ENCODE data around the gene MAMDC2. TPM values are rescaled to one million over a fixed set of nuclear protein-coding genes. Genes with fewer than 3 reads are reported as not detected.
A peak's percentile ranks its signal among the peaks of the same experiment; 100 is the strongest.

The MAMDC2 gene
- polyA plus RNA-seq, 2 of the 4 experiments (the other 2 are of a cell fraction), result 0.30 to 0.34 TPM

DNA sequence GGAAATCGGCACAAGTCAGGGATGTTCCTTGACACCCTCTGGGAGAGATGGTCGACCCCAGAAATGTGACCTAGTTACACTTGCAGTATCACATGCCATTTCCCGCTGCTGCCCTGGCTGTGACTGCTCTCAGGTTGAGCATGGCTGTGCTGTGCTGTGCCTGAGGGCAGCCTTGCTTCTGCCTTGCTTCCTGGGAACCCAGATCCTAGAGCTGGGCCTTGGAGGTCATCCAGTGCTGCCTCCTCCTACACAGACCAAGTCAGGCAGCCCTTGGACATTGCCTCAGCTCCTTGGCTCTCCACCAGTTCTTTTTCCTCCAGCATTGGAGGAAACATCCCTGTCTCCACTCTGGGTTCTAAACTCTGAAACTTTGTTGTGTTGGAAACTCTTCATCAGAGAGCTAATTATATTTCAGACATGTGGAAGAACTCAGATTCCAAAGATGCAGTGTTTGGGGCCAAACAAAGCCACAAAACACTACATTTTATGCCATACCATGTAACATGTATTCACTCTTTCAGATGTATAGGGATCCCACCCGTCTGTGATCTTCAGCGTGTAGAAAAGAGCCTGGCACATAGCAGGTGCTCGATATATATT is 6.1 kb downstream of the MAMDC2 start:
- ChIA-PET POLR2A (no interaction called here), CTCF (no interaction called here)
- H3K4me3 ChIP-seq, result no peak overlapping the region
- ATAC-seq, result peak in 1 of 2 experiments; percentile 28; a peak in 1 of 6 replicates
- no peak for FAIRE-seq
- no peaks in the 10 kb centered on the region for H3K4me1 ChIP-seq
- no peak overlapping the region for H3K4me2 ChIP-seq
- no peak overlapping the region for H3K27ac ChIP-seq
- no peak for TF ChIP-seq MAFK (IDR thresholded peaks at IDR 0.05; ENCODE audit: partially characterized antibody)
- TF ChIP-seq TP53 (CRISPR knock-in tag; IDR thresholded peaks at IDR 0.05), result no peak
- no peak for TF ChIP-seq CEBPB (IDR thresholded peaks at IDR 0.05)
- no peak for TF ChIP-seq HMGXB4 (CRISPR knock-in tag; IDR thresholded peaks at IDR 0.05; ENCODE audit: borderline replicate concordance)
- TF ChIP-seq NR3C1 (IDR thresholded peaks at IDR 0.05), result no peak
- TF ChIP-seq HDAC2 (IDR thresholded peaks at IDR 0.05), result no peak
- no peak for TF ChIP-seq RFX5 (IDR thresholded peaks at IDR 0.05)
- DNase-seq (ENCODE audit: low read depth in 1 of 2, low spot score in 1 of 2), result no peak
- no peaks in the 10 kb centered on the region for H3K9me3 ChIP-seq
- 34% methylated on average over 5 of the region's 6 CpGs for WGBS (ENCODE audit: missing lambda C conversion rate)

DNA sequence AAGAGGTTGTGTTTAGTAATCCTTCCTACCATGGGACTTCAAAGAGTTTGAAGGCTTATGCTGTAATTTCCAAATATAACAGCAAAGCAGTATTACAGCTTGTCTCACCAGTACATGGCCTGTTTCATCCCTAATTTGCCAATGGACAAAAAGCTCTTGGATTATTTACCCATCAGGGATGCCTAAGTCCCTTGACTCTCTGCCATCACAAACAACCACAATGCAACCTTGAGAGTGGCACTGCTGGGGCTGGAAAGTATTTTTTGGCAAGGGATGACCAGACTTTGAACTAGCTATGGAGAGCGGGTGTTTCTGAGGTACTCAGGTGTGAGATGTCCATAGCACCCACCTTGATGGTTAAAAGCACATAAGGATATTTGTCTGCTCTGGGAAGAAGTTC is 9.1 kb downstream of the MAMDC2 start:
- CTCF ChIA-PET, result no interaction called here
- WGBS (ENCODE audit: missing lambda C conversion rate), result 50% methylated on average over 1 of the region's 1 CpG
- ATAC-seq, result no peak
- Histone ChIP-seq H3K27ac (no peak overlapping the region), H3K4me3 (no peak overlapping the region), H3K4me2 (no peak overlapping the region), H3K9me3 (no peaks in the 10 kb centered on the region), H3K4me1 (no peaks in the 10 kb centered on the region)
- no peak for TF ChIP-seq HEYL (CRISPR knock-in tag; IDR thresholded peaks at IDR 0.05)
- no peak for TF ChIP-seq ESRRA (IDR thresholded peaks at IDR 0.05; ENCODE audit: borderline replicate concordance, low read length)
- TF ChIP-seq FOXS1 (CRISPR knock-in tag; IDR thresholded peaks at IDR 0.05), result no peak
- TF ChIP-seq, protein P1, sequence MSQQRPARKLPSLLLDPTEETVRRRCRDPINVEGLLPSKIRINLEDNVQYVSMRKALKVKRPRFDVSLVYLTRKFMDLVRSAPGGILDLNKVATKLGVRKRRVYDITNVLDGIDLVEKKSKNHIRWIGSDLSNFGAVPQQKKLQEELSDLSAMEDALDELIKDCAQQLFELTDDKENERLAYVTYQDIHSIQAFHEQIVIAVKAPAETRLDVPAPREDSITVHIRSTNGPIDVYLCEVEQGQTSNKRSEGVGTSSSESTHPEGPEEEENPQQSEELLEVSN (IDR thresholded peaks at IDR 0.05; ENCODE audit: borderline replicate concordance, low read depth), result no peak
- no peak for TF ChIP-seq TFCP2L1 (CRISPR knock-in tag; IDR thresholded peaks at IDR 0.05)
- no peak for TF ChIP-seq CHD2 (IDR thresholded peaks at IDR 0.05; ENCODE audit: low read length, partially characterized antibody)
- no peak for TF ChIP-seq GATA3 (IDR thresholded peaks at IDR 0.05; ENCODE audit: borderline replicate concordance)
- TF ChIP-seq NFE2L2 (conservative IDR thresholded peaks at IDR 0.05; ENCODE audit: low read length), result no peak
- TF ChIP-seq CBX8 (IDR thresholded peaks at IDR 0.05), result no peak
- no peak for DNase-seq (ENCODE audit: low read depth in 1 of 2, low spot score in 1 of 2)
- FAIRE-seq, result no peak
- POLR2A ChIA-PET, result no interaction called here

GRCh38 chr9:70053864-70054263 is 10.2 kb downstream of the MAMDC2 start:
- Histone ChIP-seq H3K4me2 (no peak overlapping the region), H3K27ac (no peak overlapping the region), H3K9me3 (no peaks in the 10 kb centered on the region), H3K4me1 (no peaks in the 10 kb centered on the region), H3K4me3 (no peak overlapping the region)
- DNase-seq (ENCODE audit: low read depth in 1 of 2, low spot score in 1 of 2), result no peak
- no peak for FAIRE-seq
- ChIA-PET CTCF (no interaction called here), POLR2A (no interaction called here)
- WGBS (ENCODE audit: missing lambda C conversion rate), result 7% methylated on average over 2 of the region's 2 CpGs
- TF ChIP-seq EHF (CRISPR knock-in tag; IDR thresholded peaks at IDR 0.05) (no peak), GATA3 (IDR thresholded peaks at IDR 0.05; ENCODE audit: borderline replicate concordance) (no peak), MAFK (IDR thresholded peaks at IDR 0.05; ENCODE audit: partially characterized antibody) (no peak), FOSB (CRISPR knock-in tag; IDR thresholded peaks at IDR 0.05) (no peak), RNF2 (IDR thresholded peaks at IDR 0.05; ENCODE audit: borderline replicate concordance, low read depth) (no peak), JUNB (IDR thresholded peaks at IDR 0.05) (no peak), POLR2A (IDR thresholded peaks at IDR 0.05; ENCODE audit: low read length) (no peak), ZSCAN20 (CRISPR knock-in tag; IDR thresholded peaks at IDR 0.05) (no peak), KDM5A (IDR thresholded peaks at IDR 0.05) (no peak), RAD21 (conservative IDR thresholded peaks at IDR 0.05 in 1 of 2, IDR thresholded peaks at IDR 0.05 in 1 of 2) (no peak), RFX5 (IDR thresholded peaks at IDR 0.05) (no peak)
- TF ChIP-seq, protein P1 (IDR thresholded peaks at IDR 0.05; ENCODE audit: borderline replicate concordance, low read depth), result no peak
- TF ChIP-seq, protein P2, sequence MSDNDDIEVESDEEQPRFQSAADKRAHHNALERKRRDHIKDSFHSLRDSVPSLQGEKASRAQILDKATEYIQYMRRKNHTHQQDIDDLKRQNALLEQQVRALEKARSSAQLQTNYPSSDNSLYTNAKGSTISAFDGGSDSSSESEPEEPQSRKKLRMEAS (IDR thresholded peaks at IDR 0.05), result no peak
- TF ChIP-seq, protein P3, sequence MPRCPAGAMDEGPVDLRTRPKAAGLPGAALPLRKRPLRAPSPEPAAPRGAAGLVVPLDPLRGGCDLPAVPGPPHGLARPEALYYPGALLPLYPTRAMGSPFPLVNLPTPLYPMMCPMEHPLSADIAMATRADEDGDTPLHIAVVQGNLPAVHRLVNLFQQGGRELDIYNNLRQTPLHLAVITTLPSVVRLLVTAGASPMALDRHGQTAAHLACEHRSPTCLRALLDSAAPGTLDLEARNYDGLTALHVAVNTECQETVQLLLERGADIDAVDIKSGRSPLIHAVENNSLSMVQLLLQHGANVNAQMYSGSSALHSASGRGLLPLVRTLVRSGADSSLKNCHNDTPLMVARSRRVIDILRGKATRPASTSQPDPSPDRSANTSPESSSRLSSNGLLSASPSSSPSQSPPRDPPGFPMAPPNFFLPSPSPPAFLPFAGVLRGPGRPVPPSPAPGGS (IDR thresholded peaks at IDR 0.05), result no peak
- TF ChIP-seq, protein P4, sequence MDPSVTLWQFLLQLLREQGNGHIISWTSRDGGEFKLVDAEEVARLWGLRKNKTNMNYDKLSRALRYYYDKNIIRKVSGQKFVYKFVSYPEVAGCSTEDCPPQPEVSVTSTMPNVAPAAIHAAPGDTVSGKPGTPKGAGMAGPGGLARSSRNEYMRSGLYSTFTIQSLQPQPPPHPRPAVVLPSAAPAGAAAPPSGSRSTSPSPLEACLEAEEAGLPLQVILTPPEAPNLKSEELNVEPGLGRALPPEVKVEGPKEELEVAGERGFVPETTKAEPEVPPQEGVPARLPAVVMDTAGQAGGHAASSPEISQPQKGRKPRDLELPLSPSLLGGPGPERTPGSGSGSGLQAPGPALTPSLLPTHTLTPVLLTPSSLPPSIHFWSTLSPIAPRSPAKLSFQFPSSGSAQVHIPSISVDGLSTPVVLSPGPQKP (IDR thresholded peaks at IDR 0.05; ENCODE audit: low read depth, low read length), result no peak
- no peak for ATAC-seq
